Measurements from ENCODE around the gene PARVA.

Gene PARVA

DNA sequence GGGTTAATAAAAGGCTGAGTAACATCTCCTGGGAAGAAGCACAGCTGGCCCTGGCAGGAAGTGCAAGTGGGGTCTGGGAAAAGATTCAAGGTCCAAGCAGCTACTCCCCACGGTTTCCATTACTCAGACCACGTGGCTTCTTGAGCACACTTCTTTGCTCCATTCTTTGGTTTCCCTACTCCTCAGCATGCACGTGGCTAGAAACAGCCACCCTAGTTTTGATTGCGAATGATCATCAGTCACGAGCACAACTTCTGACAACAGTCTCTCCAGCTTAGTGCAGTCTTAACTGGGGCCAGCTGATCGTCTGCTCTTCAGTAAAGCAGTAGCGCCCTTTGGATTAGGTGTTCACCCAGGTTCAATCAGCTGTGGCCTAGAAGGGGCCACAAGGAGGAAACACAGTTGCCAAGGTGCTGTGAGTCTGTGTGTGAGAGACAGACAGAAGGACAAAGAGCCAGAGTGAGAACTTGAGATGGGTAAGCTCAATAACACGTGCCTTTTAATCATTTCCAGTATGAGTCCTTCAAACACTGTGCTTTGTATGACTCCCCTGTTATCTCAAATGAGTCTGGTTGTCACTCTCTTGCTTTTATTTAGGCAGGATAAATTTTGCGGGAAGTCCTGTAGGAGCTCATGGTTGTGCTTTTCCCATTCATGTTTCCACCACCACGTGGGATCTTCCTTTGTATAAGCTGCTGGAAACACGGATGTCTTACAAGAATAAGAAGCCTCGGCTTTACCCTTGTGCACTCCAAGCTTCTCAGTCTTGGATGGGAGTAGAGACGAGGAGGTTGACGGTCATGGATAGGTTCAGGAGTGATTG lies 901 bp upstream of the PARVA start:
- DNase-seq (ENCODE audit: low read depth in 2 of 2): no peak

DNA sequence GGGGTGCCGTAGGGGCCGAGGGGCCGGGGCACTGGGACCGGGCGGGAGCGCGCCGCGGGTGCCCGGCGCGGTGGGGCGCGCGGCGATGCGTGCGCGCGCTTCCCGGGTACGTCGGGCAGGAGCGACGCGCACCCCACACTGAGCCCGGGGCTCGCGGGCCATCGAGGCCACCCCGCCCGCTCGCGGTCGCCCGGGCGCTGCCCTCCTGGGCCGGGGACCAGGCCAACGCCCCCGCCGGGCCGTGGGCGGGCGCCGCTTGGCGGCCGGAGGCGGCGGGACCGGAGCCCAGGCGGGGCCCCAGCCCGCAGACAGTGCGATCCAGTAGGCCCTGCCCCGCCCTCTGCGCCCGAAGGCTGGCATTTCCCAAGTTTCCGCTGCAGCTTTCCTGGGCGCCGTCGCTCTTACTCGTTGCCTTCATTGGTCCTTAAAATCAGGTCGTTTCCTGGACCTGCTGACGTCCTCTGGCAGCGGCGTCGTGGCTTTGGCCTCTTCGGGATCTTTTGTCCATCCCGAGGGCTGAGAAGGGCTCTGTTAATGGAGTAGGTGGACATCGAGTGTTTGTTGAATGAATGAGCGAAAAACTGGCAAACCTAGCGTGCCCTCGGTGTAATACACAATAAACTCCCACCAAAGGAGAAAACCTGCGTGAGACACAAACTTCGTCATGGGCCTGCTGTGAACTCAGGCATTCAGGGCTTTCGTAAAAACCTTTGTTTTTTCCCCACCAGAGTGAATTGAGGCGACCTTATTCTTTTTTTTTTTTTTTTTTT lies 638 bp downstream of the PARVA start:
- DNase-seq (ENCODE audit: low read depth in 2 of 2): no peak

DNA sequence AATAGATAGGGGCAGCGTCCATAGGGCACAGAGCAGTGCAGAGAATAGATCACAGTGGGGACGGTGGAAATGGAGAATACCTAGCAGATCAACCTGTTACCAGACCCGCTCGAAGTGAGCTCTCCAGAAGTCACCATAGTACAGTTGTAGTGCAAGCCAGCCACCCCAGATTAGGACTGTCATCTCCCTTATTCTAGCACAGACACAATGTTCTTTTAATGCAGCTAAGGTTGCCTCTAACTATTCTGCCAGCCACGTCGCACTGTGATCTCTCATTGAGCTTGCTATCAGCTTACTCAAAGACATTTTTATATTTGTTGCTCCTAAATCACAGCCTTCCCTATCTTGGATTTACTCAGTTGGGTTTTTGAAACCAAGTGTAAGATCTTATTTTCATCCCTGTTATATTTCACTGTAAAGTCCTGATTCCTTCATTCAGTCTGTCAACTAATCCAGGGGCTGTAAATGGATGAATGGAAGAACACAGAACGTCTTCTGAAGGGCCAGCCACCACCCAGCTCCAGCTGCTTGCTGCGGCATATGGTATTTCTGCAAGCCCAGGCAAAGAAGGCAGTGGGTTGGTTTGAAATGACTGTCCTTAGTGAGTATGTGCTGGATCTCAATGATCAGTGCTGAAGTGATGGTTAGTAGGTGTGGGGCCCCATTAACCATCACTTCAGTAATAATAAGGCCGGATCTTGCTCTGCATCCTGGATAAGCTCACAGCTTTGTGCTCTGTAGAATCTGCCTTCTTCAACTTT lies 3.4 kb downstream of the PARVA start:
- no peak for DNase-seq (ENCODE audit: low read depth in 2 of 2)

DNA sequence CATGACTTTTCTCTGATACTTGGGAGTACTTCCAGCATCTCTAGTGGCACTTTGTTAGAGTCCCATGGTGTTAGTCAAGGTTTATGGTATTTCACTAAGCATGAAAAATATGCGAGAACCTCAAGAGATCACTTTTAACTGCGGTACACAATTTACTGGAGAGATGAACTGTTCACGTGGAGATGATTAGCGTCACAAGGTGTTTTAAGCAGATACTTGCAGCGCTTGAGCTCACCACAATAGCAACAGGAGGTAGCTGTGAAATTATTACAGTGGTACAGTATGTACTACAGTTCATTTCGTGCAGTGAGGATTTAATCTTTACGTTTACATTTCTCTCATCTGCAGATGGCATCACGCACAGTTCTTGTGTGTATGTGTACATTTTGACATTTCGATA lies 4.5 kb downstream of the PARVA start:
- no peak for DNase-seq (ENCODE audit: low read depth in 2 of 2)

DNA sequence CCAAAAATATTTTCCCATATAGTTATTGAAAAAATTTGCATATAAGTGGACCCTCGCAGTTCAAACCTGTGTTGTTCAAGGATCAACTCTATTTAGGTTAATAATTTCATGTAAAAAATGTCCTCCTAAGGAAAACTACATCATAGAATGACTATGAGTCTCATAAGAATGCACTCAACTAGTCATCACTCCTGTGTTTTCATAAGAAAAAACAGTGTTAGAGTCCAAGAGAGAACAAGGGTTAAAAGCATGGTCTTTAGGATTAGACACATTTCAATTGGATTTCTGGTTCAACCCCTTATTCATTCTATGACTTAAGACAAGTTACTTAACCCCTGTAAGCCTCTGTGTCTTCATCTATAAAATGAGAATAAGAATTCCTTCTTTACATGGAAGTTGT lies 5.1 kb downstream of the PARVA start:
- DNase-seq (ENCODE audit: low read depth in 2 of 2): no peak

DNA sequence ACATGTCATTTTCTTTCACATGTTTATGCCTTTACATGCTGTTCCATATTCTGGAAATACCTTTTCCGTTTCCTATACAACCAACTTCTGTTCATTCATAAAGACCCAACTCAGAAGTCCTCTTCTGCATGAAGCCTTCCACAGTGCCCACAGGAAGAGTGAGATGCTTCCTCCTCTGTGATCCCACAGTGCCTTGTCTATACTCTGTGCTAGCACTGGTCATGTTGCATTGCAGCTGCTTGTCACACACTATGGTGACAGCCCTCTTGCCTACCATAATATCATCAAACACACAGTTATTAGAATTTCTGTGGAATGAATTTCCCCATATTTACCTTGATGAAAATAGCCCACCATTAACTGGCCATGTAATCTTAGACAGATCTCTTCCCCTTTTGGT lies 8.9 kb downstream of the PARVA start:
- DNase-seq (ENCODE audit: low read depth in 2 of 2): no peak

DNA sequence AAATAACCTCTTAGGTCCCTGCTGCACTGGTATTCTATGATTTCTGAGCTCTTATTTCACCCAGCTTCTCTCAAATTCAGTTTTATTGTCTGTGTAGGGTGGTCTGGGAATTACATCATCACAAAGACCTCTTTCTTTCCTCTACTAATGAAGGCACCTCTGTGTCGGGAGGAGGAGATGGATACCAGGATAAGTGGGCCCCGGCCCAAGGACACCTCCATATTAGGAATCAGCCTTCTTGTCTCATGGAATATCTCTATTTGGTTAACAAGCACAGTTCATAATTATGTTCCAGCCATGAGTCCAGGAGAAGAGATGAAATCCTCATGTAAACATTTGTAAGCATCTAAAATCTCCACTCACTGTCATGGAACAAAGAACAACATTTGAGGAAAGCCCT lies 9.4 kb downstream of the PARVA start:
- DNase-seq (ENCODE audit: low read depth in 2 of 2): no peak

DNA sequence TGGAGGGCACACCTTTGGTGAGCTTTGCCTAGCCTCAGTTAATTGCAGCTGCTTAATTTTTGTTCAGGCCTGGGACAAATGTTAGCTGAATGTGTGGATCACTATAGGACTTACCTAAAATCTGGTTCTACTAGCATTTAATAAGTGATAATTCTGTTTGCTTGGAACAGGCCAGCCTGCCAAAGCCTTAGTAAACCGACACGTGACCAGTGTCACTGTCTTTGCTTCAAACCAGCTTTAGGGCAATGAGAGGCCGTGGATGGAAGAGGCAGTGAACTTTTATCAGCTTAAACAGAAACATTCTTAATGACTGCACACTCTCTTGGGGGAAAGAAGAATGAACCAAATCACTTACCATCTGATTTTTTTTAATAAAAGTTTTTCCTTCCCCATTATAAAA lies 10.8 kb downstream of the PARVA start:
- DNase-seq (ENCODE audit: low read depth in 2 of 2): no peak

DNA sequence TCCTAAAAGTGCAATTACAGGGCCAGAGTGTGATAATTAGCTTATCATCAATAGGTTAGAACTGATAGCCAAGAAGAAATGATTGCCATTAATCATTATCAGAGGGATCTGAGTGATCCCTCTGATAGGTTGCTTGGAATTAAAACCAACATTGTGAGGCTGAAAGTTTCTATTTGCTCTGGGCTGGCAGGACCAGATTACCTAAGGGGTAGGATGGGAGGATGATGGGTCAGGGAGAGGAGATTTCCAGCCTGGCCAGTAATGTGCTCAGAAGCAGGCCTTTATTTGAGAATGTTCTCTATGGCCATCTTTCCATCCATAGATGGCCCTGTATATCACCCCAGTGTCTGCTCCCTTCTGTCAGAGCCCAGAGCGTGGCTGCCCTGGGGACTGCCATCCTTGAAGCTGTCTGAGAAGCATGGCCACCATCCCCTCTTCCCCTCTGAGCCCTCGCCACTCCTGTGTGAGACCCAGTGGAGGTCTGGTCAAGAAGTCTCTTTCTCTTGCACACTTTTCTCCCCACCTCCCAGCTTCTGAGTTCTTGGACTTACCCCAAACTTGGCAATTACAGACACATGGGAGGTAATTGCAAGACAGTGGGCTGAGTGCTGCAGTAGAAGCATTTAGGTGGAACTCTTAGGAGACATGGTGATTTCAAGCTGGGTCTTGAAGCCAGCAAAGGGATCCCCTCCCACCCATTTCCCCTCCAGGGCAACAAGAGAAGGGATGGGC lies 11.7 kb downstream of the PARVA start:
- no peak for DNase-seq (ENCODE audit: low read depth in 2 of 2)

DNA sequence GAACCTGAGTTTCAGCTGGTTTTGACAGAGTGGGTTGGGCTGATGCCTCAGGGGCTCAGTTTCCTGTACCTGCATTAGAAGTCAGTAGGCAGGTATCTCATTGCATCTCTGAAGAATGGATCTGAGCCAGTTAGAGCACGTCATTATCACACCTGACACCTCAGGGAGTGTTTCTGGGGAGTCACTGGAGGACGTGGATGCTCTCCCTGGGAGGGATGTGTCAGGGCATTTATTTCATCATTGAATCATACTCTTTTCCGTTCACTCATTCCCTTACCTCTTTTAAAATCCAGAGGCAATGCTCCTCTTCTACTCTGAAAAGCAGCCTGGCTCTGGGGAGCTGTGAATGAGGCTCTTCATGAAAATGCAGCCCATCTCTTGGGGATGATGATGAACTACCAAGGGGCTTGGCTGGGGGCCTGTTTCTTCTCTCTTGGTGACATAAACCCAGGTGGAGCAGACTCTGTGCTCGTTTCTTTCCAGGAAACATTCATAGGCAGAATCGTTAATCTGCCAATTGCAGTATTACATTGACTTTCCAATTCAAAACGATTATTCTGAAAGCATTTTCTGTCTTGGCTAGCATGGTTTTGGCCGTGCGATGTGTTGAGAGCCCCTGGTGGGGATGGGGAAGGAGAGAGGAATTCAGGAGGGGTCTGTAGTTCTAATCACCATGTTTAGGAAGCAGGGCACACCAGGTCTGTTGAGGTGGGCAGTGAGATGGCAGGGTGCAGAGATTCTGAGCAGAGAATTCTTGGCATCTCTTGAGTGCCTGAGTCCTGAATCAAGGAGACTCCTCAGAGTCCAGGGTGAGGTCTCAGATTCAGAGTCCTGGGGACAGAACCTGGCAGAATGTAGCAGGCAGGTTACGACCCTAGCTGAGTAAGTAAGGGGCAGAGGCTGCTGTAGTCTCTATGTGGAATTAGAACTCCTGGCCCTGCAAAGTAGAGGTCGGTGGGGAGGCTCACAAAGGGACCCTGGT lies 12.6 kb downstream of the PARVA start:
- DNase-seq (ENCODE audit: low read depth in 2 of 2): no peak

DNA sequence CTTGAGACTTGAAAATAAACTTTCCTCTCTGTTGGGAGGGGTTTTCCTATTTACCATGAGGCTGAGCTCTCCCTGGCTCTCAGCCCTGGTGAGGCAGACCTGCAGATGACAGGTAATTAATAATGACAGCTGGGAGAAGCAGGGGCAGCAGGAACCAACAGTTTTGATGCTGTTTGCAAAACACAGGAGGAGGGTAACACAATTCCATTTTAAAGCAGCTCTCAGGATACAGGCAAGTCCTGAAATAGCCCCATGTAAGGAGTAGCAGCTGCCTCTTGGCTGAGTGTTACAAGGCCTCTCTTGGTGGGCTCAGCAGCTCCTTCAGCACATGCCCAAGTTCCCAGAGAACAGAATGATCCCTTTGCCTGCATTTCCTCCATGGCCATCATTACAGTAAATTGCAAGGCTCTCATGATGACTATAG lies 13.3 kb downstream of the PARVA start:
- DNase-seq (ENCODE audit: low read depth in 2 of 2): no peak

DNA sequence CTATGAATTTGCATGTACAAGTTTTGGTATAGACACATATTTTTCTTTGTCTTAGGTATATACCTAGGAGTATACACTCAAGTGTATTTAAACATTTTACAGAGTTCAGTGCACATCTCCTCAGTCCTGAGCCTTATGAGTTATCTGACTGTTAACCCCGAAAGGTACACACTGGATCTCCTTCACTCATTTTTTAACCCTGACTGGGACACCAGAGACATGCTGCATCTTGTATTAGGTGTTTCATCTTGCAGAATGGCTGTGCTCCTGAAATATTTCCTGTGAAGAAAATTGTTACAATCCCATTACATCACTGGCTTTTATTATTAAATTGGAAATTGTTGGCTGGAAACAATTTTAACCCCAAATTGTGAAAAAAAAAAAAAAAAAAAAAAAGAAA lies 15.3 kb downstream of the PARVA start:
- no peak for DNase-seq (ENCODE audit: low read depth in 2 of 2)

DNA sequence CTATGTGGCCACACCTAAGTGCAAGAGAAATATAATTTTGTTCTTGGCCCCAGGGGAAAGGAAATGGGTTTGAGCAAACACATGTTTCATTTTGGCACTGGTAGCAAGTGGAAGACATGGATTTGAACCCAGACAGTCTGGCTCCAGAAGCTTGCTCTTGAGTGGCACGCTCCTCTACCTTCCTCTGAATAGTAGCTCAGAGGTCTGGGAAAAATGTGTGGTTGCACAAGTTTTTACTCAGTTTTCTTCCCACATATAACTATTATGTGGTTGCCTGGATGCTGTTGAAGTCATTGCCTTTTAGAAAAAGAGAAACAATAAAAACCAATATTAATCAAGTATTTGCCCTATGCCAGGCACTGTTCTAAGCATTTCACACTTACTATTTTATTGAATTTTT lies 16.3 kb downstream of the PARVA start:
- DNase-seq (ENCODE audit: low read depth in 2 of 2): no peak

DNA sequence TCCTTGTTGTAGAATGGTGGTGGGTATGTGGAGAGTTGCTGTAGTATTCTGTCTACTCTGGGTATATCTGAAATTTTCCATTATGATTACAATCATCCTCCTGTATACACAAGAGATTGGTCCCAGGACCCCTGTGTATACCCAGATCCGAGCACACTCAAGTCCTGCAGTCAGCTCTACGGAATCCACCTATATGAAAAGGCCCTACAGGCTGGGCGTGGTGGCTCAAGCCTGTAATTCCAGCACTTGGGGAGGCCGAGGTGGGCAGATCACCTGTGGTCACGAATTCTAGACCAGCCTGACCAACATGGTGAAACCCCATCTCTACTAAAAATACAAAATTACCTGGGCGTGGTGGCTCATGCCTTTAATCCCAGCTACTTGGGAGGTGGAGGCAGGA lies 17.2 kb downstream of the PARVA start:
- no peak for DNase-seq (ENCODE audit: low read depth in 2 of 2)

DNA sequence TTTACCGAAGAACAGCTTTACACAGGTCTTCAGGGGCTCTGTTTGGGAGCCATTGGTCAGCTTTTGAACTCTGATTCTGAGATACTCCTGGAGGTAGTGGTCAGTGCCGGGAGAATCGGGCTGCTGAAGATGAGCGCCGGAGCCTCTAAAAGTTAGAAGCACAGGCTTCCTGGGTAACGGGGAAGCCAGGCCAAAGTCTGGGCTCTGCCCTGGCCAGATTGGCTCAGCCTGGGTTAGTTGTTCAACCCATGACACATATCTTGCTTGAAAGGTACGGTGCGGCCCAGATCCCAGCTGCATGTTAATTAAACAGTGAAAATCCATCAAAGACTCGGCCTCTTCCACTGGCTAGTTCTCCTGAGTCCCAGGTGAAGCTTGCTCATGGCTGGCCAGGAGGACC lies 18.0 kb downstream of the PARVA start:
- DNase-seq (ENCODE audit: low read depth in 2 of 2): no peak

DNA sequence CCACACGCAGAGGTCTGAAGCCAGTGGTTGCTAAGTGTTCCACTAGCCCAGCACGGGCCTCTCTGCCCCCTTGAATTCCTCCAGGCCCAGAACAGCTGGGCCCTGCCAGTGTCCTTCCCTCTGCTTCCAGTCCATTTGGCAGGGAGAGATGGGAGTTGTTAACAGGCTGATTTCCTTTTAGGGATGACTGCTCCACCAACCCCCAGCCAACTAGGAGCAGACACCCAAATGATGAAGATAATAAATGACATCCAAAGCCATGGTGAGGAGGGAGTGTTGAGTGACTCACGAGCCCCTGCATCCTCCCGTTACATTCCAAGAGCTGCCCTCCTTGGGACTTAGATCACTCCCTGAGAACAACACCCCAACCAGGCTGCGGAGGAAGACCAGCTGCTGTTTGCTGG lies 20.6 kb downstream of the PARVA start:
- no peak for DNase-seq (ENCODE audit: low read depth in 2 of 2)

DNA sequence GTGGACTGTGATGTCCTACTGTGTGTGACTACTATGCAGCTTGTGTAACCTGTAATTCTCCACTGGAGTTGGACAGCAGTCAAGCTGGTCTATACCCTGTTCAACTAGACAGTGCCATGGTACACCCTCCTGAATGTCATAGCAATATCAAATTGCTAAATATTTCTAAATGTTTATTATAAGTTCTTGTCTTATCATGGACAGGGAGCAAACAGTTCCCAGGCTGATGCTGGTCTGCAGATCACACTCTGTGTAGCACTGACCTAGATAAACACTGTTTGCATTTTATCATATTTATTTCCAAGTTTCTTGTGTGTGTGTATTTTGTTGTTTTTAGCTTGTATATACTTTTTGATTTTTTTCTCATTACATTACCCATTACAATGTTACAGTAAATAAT lies 22.0 kb downstream of the PARVA start:
- DNase-seq (ENCODE audit: low read depth in 2 of 2): no peak

DNA sequence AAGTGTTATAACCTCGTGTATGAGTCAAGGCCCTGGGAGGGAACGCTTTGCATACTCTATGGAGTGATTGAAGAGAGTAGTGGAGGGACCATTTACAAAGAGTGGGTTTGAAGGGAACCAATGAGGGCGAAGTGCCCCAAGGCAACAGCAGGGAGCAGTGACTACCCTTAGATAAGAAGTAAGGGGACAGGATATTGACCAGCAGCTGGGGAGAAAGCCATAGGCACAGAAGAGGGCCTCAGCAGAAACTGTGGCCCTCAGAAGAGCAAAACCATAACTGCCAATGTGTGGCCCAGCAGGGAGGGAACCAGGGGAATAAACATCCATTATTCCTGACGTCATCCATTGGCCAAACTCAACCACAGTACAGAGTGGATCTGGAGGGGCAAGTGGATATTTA lies 24.7 kb downstream of the PARVA start:
- no peak for DNase-seq (ENCODE audit: low read depth in 2 of 2)

DNA sequence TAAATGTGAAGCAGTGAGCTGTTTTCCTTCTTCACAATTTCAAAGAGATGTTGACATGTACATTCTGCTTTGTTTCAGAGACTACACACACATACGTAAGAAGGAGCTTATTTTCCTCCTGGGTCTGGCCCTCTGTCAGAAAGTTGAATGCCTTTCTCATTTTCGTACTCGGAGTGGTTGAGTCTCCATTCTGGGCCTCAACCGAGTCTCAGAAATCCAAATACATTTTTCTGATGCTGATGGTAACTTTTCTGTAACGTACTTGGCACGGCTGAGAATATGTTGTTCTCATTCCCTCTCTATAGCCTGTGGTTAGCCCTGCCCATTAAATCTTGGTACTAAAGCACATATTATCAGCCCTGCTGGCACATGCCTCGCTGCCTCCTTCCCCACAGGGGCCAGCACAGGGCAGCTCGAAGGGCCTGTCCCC lies 25.3 kb downstream of the PARVA start:
- no peak for DNase-seq (ENCODE audit: low read depth in 2 of 2)

DNA sequence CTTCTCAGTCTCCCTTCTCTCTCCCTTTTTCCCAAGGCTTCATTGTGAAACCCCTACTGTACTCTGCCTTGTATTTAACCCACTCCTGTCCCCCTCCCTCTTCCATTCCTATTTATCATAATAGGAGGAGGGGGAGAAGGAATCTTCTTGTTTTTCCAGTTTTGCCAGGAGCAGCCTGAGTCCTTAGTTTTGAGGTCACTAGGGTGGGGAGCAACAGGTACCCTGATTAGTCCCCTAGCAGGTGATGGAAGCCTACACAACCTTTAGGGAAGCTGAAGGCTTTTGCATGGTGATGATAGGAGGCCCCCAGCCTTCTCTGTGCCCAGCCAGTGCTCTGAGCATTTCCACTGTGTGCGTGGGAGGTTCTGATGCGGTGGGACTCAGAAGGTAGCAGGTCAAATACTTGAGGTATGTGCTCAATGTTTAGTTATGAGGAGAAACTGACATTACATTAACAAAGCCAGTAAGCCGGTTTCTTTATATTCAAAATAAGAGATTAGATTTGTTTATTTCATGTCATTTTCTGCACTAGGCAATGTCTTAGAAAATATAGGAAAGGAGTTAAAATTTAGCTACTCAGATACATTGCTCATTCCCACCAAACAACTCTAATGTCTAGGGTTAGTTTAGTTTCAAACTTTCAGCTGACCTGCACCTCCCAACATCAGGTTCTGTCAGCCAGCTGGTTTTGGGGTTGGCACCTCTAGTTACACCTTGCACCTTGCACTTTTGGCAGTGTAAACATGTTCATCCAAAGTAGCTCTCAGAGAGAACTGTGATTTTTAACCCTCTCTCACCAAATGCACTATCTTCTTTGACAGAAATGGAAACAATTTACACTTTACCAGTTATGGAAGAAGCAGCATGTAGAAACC lies 26.0 kb downstream of the PARVA start:
- DNase-seq (ENCODE audit: low read depth in 2 of 2): no peak

Measured in activated CD4-positive, alpha-beta T cell treated with anti-CD3 and anti-CD28 coated beads for 24 hours (primary cell).